Hepatocyte (in vitro differentiated cells): Measurements from ENCODE around the gene BMPR1A. TPM values are rescaled to one million over a fixed set of nuclear protein-coding genes. Genes with fewer than 3 reads are reported as not detected.

Experiments used
- DNase-seq: peaks from one replicate; pipeline ENCODE4 v3.0.0-alpha.2; 2016; ENCODE audit warnings: low spot score
- H2AFZ ChIP-seq: fragments of 200-600 bp; sonication (generic); 2 replicates; pipeline ENCODE4 v1.6.0; 2016; ENCODE audit warnings: antibody characterized with exemption, mild to moderate bottlenecking
- H3K27ac ChIP-seq: fragments of 200-600 bp; sonication (generic); 2 replicates; pipeline ENCODE4 v1.5.1; 2016; ENCODE audit warnings: mild to moderate bottlenecking
- H3K27me3 ChIP-seq: fragments of 200-600 bp; sonication (generic); 2 replicates; pipeline ENCODE4 v1.6.1; 2016
- H3K36me3 ChIP-seq: fragments of 200-600 bp; sonication (generic); replicated peaks from 2 replicates; pipeline ENCODE4 v1.5.1; 2016; ENCODE audit warnings: low read depth; ENCODE audit not compliant: insufficient read depth
- H3K4me1 ChIP-seq: fragments of 200-600 bp; sonication (generic); 2 replicates; pipeline ENCODE4 v1.5.1; 2016; ENCODE audit warnings: mild to moderate bottlenecking, moderate library complexity; ENCODE audit not compliant: insufficient read depth
- H3K4me2 ChIP-seq: fragments of 200-600 bp; sonication (generic); 2 replicates; pipeline ENCODE4 v1.6.0; 2016
- H3K4me3 ChIP-seq: fragments of 200-600 bp; sonication (generic); 2 replicates; pipeline ENCODE4 v1.5.1; 2016; ENCODE audit warnings: mild to moderate bottlenecking
- H3K79me2 ChIP-seq: fragments of 200-600 bp; sonication (generic); 2 replicates; pipeline ENCODE4 v1.6.0; 2017; ENCODE audit warnings: mild to moderate bottlenecking
- H3K9me2 ChIP-seq: fragments of 200-600 bp; sonication (generic); replicated peaks from 2 replicates; pipeline ENCODE4 v1.6.0; 2017; ENCODE audit warnings: mild to moderate bottlenecking; ENCODE audit not compliant: insufficient read depth
- H3K9me3 ChIP-seq: fragments of 200-600 bp; sonication (generic); 2 replicates; pipeline ENCODE4 v1.5.1; 2016; ENCODE audit warnings: low read depth, mild to moderate bottlenecking
- H4K20me1 ChIP-seq: fragments of 200-600 bp; sonication (generic); 2 replicates; pipeline ENCODE4 v1.6.0; 2016; ENCODE audit warnings: mild to moderate bottlenecking; ENCODE audit not compliant: insufficient read depth, poor library complexity, severe bottlenecking
- CTCF ChIP-seq: fragments of 200-600 bp; sonication (generic); IDR thresholded peaks from 2 replicates; pipeline ENCODE4 v1.5.1; 2016; ENCODE audit warnings: antibody characterized with exemption, mild to moderate bottlenecking; ENCODE audit not compliant: poor library complexity
- EZH2 ChIP-seq: fragments of 200-600 bp; sonication (generic); IDR thresholded peaks from 2 replicates; pipeline ENCODE4 v1.6.1; 2016; ENCODE audit warnings: antibody characterized with exemption, mild to moderate bottlenecking, borderline replicate concordance
- EZH2phosphoT487 ChIP-seq: fragments of 200-600 bp; sonication (generic); IDR thresholded peaks from one replicate; pipeline ENCODE4 v1.6.1; 2018; ENCODE audit warnings: antibody characterized with exemption, mild to moderate bottlenecking, low read depth, moderate library complexity; ENCODE audit not compliant: unreplicated experiment, severe bottlenecking
- WGBS: methylation state at CpG from one replicate; pipeline ENCODE4 v1.1.6; 2016; ENCODE audit warnings: low lambda C conversion rate; ENCODE audit errors: missing lambda C conversion rate; 5-methylcytosine and 5-hydroxymethylcytosine counted together
- polyA plus RNA-seq: library from polyadenylated mRNA; unstranded; fragments of >200 nt; fragmentation: Nextera tagmentation; extraction: Ambion mirVana; gene quantifications from 2 replicates; pipeline ENCODE4 v1.2.1, GENCODE V29; 2016
- total RNA-seq: library from RNA; depleted of rRNA; stranded (reverse); fragments of >200 nt; gene quantifications from 2 replicates; pipeline ENCODE4 v1.2.3, GENCODE V29; 2014

Gene BMPR1A
- total and polyA plus RNA-seq, 2 experiments from 2014 or later = 25.1 to 58.0 TPM

GRCh38 chr10:86765548-86765947 is 9.1 kb downstream of the BMPR1A start:
- Histone ChIP-seq H3K27ac (no peak overlapping the region), H3K4me3 (no peak overlapping the region), H3K79me2 (peaks cover 96% of the 10 kb centered on the region), H4K20me1 (peaks cover 84% of the 10 kb centered on the region), H3K9me2 (no peaks in the 10 kb centered on the region), H3K36me3 (no peaks in the 10 kb centered on the region), H3K27me3 (no peaks in the 10 kb centered on the region), H3K9me3 (no peaks in the 10 kb centered on the region), H3K4me2 (no peak overlapping the region), H2AFZ (no peak overlapping the region), H3K4me1 (no peaks in the 10 kb centered on the region)
- DNase-seq = no peak
- TF ChIP-seq EZH2 (no peak), EZH2phosphoT487 (no peak), CTCF (no peak)
- whole genome bisulfite sequencing = 86% methylated on average over 2 of the region's 2 CpGs

GRCh38 chr10:86768412-86769062 is 12.1 kb downstream of the BMPR1A start:
- Histone ChIP-seq H4K20me1 (peaks cover 84% of the 10 kb centered on the region), H3K4me3 (no peak overlapping the region), H2AFZ (no peak overlapping the region), H3K36me3 (no peaks in the 10 kb centered on the region), H3K9me3 (no peaks in the 10 kb centered on the region), H3K4me2 (no peak overlapping the region), H3K27ac (no peak overlapping the region), H3K4me1 (no peaks in the 10 kb centered on the region), H3K27me3 (no peaks in the 10 kb centered on the region), H3K79me2 (peaks cover 96% of the 10 kb centered on the region), H3K9me2 (no peaks in the 10 kb centered on the region)
- WGBS = 80% methylated on average over 1 of the region's 1 CpG
- no peak for TF ChIP-seq CTCF
- no peak for TF ChIP-seq EZH2
- no peak for TF ChIP-seq EZH2phosphoT487
- DNase-seq = no peak

- Histone ChIP-seq H3K9me3 (no peaks in the 10 kb centered on the region), H3K4me3 (no peak overlapping the region), H3K9me2 (no peaks in the 10 kb centered on the region), H3K27ac (no peak overlapping the region), H3K4me2 (no peak overlapping the region), H3K79me2 (peaks cover 95% of the 10 kb centered on the region), H3K4me1 (peaks cover 4% of the 10 kb centered on the region), H2AFZ (no peak overlapping the region), H3K27me3 (no peaks in the 10 kb centered on the region), H3K36me3 (no peaks in the 10 kb centered on the region), H4K20me1 (peaks cover 89% of the 10 kb centered on the region)
- no peak for DNase-seq
- 91% methylated on average over 10 of the region's 10 CpGs for WGBS
- TF ChIP-seq EZH2 (no peak), EZH2phosphoT487 (no peak)
Observed at GRCh38 chr10:86769991-86770390, 13.6 kb downstream of the BMPR1A start.

GRCh38 chr10:86770412-86770960 is 14.1 kb downstream of the BMPR1A start:
- 40% methylated on average over 2 of the region's 2 CpGs for WGBS
- no peak overlapping the region for H3K4me2 ChIP-seq
- H4K20me1 ChIP-seq = peaks cover 91% of the 10 kb centered on the region
- no peak overlapping the region for H3K4me3 ChIP-seq
- peaks cover 9% of the 10 kb centered on the region for H3K4me1 ChIP-seq
- H3K9me2 ChIP-seq = no peaks in the 10 kb centered on the region
- no peak overlapping the region for H2AFZ ChIP-seq
- H3K27me3 ChIP-seq = no peaks in the 10 kb centered on the region
- H3K9me3 ChIP-seq = no peaks in the 10 kb centered on the region
- peaks cover 93% of the 10 kb centered on the region for H3K79me2 ChIP-seq
- no peak overlapping the region for H3K27ac ChIP-seq
- no peak for DNase-seq
- TF ChIP-seq EZH2phosphoT487 (no peak), CTCF (no peak), EZH2 (no peak)
- no peaks in the 10 kb centered on the region for H3K36me3 ChIP-seq
